HEK293 (cell line): ENCODE measurements around the gene SPATA4.

ENCODE experiments used
- CTCF ChIA-PET: fragments of 350-600 bp; formaldehyde crosslinking; extraction: SDS; loops from one replicate; lab custom pipeline; 2021; ENCODE audit warnings: antibody characterized with exemption; lab: Yijun Ruan, JAX
- POLR2A ChIA-PET: fragments of 300-600 bp; formaldehyde crosslinking; extraction: SDS; loops from one replicate; lab custom pipeline; 2020; ENCODE audit warnings: antibody characterized with exemption, inconsistent platforms; lab: Yijun Ruan, JAX
- H3K27ac ChIP-seq: fragments of 200-500 bp; sonication (Bioruptor generic); 2 replicates; pipeline ENCODE4 v1.5.1; 2014; ENCODE audit warnings: low read depth, low read length, control low read depth, inconsistent platforms; ENCODE audit errors: extremely low read depth
- H3K36me3 ChIP-seq, 2 experiments: fragments of 200-500 bp in 1 of 2; sonication (Bioruptor generic) in 1 of 2; 1 replicate in 1 of 2; 2 replicates in 1 of 2; pipeline ENCODE4 v1.5.1; 2014 to 2017; ENCODE audit warnings: inconsistent platforms in 2 of 2, low read length in 2 of 2; ENCODE audit not compliant: control insufficient read depth in 2 of 2, insufficient read depth in 1 of 2
- H3K4me1 ChIP-seq: fragments of 200-500 bp; sonication (Bioruptor generic); 2 replicates; pipeline ENCODE4 v1.5.1; 2014; ENCODE audit warnings: mild to moderate bottlenecking, low read length, inconsistent platforms; ENCODE audit not compliant: control insufficient read depth, insufficient read depth
- H3K4me3 ChIP-seq: 2 replicates; pipeline ENCODE4 v1.5.1; 2011; ENCODE audit warnings: low read depth, mild to moderate bottlenecking, control low read depth, low read length, moderate library complexity
- H3K9me3 ChIP-seq: fragments of 200-500 bp; sonication (Bioruptor generic); 2 replicates; pipeline ENCODE4 v1.5.1; 2014; ENCODE audit warnings: low read depth, low read length, inconsistent platforms; ENCODE audit not compliant: control insufficient read depth, insufficient read depth
- HOXC10 ChIP-seq: sonication (generic); formaldehyde crosslinking; IDR thresholded peaks from 2 replicates; pipeline ENCODE4 v1.8.1; 2023; ENCODE audit warnings: mild to moderate bottlenecking, missing genetic modification reagents
- KLF10 ChIP-seq: fragments of 450-650 bp; IDR thresholded peaks from 2 replicates; pipeline ENCODE4 v1.5.1; 2018; ENCODE audit warnings: missing biosample characterization, mild to moderate bottlenecking, missing genetic modification characterization
- OVOL3 ChIP-seq: fragments of 450-650 bp; formaldehyde crosslinking; IDR thresholded peaks from 2 replicates; pipeline ENCODE4 v1.5.1; 2016; ENCODE audit warnings: missing biosample characterization, missing genetic modification characterization
- SCRT1 ChIP-seq: fragments of 450-650 bp; formaldehyde crosslinking; IDR thresholded peaks from 2 replicates; pipeline ENCODE4 v1.5.1; 2016; ENCODE audit warnings: missing biosample characterization, missing genetic modification characterization, borderline replicate concordance
- ZIC2 ChIP-seq: fragments of 450-650 bp; formaldehyde crosslinking; IDR thresholded peaks from 2 replicates; pipeline ENCODE4 v1.5.1; 2016; ENCODE audit warnings: missing biosample characterization, missing genetic modification characterization
- ZNF174 ChIP-seq: fragments of 450-650 bp; formaldehyde crosslinking; IDR thresholded peaks from 2 replicates; pipeline ENCODE4 v1.5.0; 2017; ENCODE audit warnings: missing biosample characterization, mild to moderate bottlenecking, missing genetic modification characterization
- ZNF18 ChIP-seq: fragments of 450-650 bp; formaldehyde crosslinking; IDR thresholded peaks from 2 replicates; pipeline ENCODE4 v1.5.1; 2016; ENCODE audit warnings: missing biosample characterization, missing genetic modification characterization
- ZNF239 ChIP-seq: fragments of 450-650 bp; formaldehyde crosslinking; IDR thresholded peaks from 2 replicates; pipeline ENCODE4 v1.5.1; 2016; ENCODE audit warnings: missing biosample characterization, missing genetic modification characterization
- ZNF280D ChIP-seq: fragments of 450-650 bp; formaldehyde crosslinking; IDR thresholded peaks from 2 replicates; pipeline ENCODE4 v1.5.1; 2016; ENCODE audit warnings: missing biosample characterization, missing genetic modification characterization
- ZNF37A ChIP-seq: fragments of 450-650 bp; IDR thresholded peaks from 2 replicates; pipeline ENCODE4 v1.5.1; 2018; ENCODE audit warnings: missing biosample characterization, missing genetic modification characterization
- ZNF501 ChIP-seq: fragments of 450-650 bp; formaldehyde crosslinking; IDR thresholded peaks from 2 replicates; pipeline ENCODE4 v1.5.1; 2016; ENCODE audit warnings: missing biosample characterization, missing genetic modification characterization
- ZNF514 ChIP-seq: fragments of 450-650 bp; formaldehyde crosslinking; IDR thresholded peaks from 2 replicates; pipeline ENCODE4 v1.5.1; 2016; ENCODE audit warnings: missing biosample characterization, missing genetic modification characterization
- ZNF529 ChIP-seq: fragments of 450-650 bp; formaldehyde crosslinking; IDR thresholded peaks from 2 replicates; pipeline ENCODE4 v1.5.1; 2017; ENCODE audit warnings: missing genetic modification characterization, missing biosample characterization; ENCODE audit not compliant: insufficient replicate concordance
- ZNF548 ChIP-seq: fragments of 450-650 bp; formaldehyde crosslinking; IDR thresholded peaks from 2 replicates; pipeline ENCODE4 v1.5.1; 2016; ENCODE audit warnings: missing biosample characterization, missing genetic modification characterization
- ZNF654 ChIP-seq: fragments of 450-650 bp; formaldehyde crosslinking; IDR thresholded peaks from 2 replicates; pipeline ENCODE4 v1.5.1; 2016; ENCODE audit warnings: low read depth, missing biosample characterization, missing genetic modification characterization
- ZSCAN16 ChIP-seq: fragments of 450-650 bp; formaldehyde crosslinking; IDR thresholded peaks from 2 replicates; pipeline ENCODE4 v1.5.1; 2016; ENCODE audit warnings: missing biosample characterization, missing genetic modification characterization
- ZSCAN30 ChIP-seq: fragments of 450-650 bp; IDR thresholded peaks from 2 replicates; pipeline ENCODE4 v1.5.1; 2018; ENCODE audit warnings: missing biosample characterization, mild to moderate bottlenecking, missing genetic modification characterization, moderate library complexity
- TF ChIP-seq, protein P1 (sequence below): fragments of 450-650 bp; formaldehyde crosslinking; IDR thresholded peaks from 2 replicates; pipeline ENCODE4 v1.5.1; 2016; ENCODE audit warnings: missing biosample characterization, missing genetic modification characterization, borderline replicate concordance
- TF ChIP-seq, protein P2 (sequence below): fragments of 450-650 bp; formaldehyde crosslinking; IDR thresholded peaks from 2 replicates; pipeline ENCODE4 v1.5.1; 2016; ENCODE audit warnings: missing biosample characterization, missing genetic modification characterization
- TF ChIP-seq, protein P3 (sequence below): fragments of 450-650 bp; formaldehyde crosslinking; IDR thresholded peaks from 2 replicates; pipeline ENCODE4 v1.5.1; 2016; ENCODE audit warnings: missing biosample characterization, missing genetic modification characterization

Gene SPATA4

DNA sequence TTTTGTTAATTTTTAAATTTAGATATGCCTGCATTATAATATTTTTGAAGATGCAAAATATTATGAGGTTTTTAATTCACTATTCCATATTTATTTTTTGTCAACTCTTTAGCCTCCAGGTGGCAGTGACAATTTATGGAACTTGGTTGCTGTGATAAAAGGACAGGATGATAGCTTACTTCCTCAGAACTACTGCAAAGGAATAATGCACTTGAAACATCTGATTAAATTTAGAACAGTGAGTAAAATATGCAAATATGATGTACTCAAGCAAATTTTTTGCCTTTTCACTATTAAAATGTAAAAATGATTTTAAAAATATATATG is 45.1 kb downstream of the SPATA4 start:
- Histone ChIP-seq H3K27ac (no peak overlapping the region), H3K4me1 (no peaks in the 10 kb centered on the region), H3K9me3 (no peaks in the 10 kb centered on the region), H3K4me3 (no peak overlapping the region), H3K36me3 (no peaks in the 10 kb centered on the region; a peak in 1 of 3 replicates)
- POLR2A ChIA-PET: no interaction called here
- TF ChIP-seq KLF10 (tag by site-specific recombination): no peak
- peak; percentile 32 for TF ChIP-seq ZNF654
- CTCF ChIA-PET: interaction anchor here (0.7 to 2.3 kb wide), 7 partner anchors 26 to 190 kb away, joined by 3 to 21 read pairs (median 4); no protein-coding TSS in a partner anchor

DNA sequence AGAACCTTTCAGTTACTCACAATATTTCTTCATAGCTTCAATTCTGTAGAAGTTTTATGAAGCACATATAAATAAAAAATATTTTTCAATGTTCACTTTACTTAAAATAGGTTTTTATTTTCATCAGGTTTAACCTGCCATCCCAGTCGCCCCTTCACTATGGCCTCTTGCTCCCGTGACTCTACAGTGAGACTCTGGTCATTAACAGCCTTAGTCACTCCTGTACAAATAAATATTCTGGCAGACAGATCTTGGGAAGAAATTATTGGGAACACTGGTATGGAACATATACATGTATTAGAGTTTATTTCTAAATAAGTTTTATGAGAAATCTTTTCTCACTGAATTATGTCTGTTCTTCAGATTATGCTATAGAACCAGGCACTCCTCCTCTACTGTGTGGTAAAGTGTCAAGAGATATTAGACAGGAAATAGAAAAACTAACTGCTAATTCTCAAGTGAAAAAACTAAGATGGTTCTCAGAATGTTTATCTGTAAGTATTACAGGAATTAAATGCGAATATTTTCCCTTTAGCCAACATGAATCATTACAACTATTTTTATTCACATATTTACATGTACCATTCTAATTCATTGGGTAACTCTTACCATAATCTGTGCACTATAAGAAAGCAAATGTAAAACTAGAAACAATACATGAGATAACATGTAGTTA is 45.6 kb downstream of the SPATA4 start:
- Histone ChIP-seq H3K9me3 (no peaks in the 10 kb centered on the region), H3K4me3 (no peak overlapping the region), H3K4me1 (no peaks in the 10 kb centered on the region), H3K36me3 (no peaks in the 10 kb centered on the region; a peak in 1 of 3 replicates), H3K27ac (no peak overlapping the region)
- no peak for TF ChIP-seq ZNF174 (tag by site-specific recombination)
- TF ChIP-seq ZIC2: no peak
- TF ChIP-seq ZNF529 (tag by site-specific recombination): no peak
- TF ChIP-seq ZNF239 (tag by site-specific recombination): no peak
- no peak for TF ChIP-seq ZNF514 (tag by site-specific recombination)
- TF ChIP-seq ZNF501 (tag by site-specific recombination): no peak
- TF ChIP-seq, protein P1, sequence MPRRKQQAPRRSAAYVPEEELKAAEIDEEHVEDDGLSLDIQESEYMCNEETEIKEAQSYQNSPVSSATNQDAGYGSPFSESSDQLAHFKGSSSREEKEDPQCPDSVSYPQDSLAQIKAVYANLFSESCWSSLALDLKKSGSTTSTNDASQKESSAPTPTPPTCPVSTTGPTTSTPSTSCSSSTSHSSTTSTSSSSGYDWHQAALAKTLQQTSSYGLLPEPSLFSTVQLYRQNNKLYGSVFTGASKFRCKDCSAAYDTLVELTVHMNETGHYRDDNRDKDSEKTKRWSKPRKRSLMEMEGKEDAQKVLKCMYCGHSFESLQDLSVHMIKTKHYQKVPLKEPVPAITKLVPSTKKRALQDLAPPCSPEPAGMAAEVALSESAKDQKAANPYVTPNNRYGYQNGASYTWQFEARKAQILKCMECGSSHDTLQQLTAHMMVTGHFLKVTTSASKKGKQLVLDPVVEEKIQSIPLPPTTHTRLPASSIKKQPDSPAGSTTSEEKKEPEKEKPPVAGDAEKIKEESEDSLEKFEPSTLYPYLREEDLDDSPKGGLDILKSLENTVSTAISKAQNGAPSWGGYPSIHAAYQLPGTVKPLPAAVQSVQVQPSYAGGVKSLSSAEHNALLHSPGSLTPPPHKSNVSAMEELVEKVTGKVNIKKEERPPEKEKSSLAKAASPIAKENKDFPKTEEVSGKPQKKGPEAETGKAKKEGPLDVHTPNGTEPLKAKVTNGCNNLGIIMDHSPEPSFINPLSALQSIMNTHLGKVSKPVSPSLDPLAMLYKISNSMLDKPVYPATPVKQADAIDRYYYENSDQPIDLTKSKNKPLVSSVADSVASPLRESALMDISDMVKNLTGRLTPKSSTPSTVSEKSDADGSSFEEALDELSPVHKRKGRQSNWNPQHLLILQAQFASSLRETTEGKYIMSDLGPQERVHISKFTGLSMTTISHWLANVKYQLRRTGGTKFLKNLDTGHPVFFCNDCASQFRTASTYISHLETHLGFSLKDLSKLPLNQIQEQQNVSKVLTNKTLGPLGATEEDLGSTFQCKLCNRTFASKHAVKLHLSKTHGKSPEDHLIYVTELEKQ (tag by site-specific recombination): no peak
- TF ChIP-seq, protein P2, sequence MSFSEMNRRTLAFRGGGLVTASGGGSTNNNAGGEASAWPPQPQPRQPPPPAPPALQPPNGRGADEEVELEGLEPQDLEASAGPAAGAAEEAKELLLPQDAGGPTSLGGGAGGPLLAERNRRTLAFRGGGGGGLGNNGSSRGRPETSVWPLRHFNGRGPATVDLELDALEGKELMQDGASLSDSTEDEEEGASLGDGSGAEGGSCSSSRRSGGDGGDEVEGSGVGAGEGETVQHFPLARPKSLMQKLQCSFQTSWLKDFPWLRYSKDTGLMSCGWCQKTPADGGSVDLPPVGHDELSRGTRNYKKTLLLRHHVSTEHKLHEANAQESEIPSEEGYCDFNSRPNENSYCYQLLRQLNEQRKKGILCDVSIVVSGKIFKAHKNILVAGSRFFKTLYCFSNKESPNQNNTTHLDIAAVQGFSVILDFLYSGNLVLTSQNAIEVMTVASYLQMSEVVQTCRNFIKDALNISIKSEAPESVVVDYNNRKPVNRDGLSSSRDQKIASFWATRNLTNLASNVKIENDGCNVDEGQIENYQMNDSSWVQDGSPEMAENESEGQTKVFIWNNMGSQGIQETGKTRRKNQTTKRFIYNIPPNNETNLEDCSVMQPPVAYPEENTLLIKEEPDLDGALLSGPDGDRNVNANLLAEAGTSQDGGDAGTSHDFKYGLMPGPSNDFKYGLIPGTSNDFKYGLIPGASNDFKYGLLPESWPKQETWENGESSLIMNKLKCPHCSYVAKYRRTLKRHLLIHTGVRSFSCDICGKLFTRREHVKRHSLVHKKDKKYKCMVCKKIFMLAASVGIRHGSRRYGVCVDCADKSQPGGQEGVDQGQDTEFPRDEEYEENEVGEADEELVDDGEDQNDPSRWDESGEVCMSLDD (tag by site-specific recombination): no peak
- TF ChIP-seq ZSCAN30 (tag by site-specific recombination): no peak
- no peak for TF ChIP-seq ZNF548
- POLR2A ChIA-PET: no interaction called here
- CTCF ChIA-PET: interaction anchor here (0.6 to 2.3 kb wide), 7 partner anchors 16 to 191 kb away, joined by 3 to 21 read pairs (median 3); no protein-coding TSS in a partner anchor

GRCh38 chr4:176142253-176142652 is 53.1 kb downstream of the SPATA4 start:
- no peaks in the 10 kb centered on the region for H3K36me3 ChIP-seq
- no peaks in the 10 kb centered on the region for H3K4me1 ChIP-seq
- no peak overlapping the region for H3K4me3 ChIP-seq
- H3K9me3 ChIP-seq: no peaks in the 10 kb centered on the region
- CTCF ChIA-PET: no interaction called here
- POLR2A ChIA-PET: no interaction called here
- H3K27ac ChIP-seq: no peak overlapping the region
- TF ChIP-seq ZSCAN16: no peak
- TF ChIP-seq, protein P3, sequence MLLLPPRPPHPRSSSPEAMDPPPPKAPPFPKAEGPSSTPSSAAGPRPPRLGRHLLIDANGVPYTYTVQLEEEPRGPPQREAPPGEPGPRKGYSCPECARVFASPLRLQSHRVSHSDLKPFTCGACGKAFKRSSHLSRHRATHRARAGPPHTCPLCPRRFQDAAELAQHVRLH (tag by site-specific recombination): no peak
- TF ChIP-seq ZNF280D (tag by site-specific recombination): no peak
- no peak for TF ChIP-seq ZIC2
- TF ChIP-seq SCRT1 (tag by site-specific recombination): no peak
- TF ChIP-seq HOXC10 (CRISPR knock-in tag): no peak
- TF ChIP-seq ZNF18 (tag by site-specific recombination): no peak
- no peak for TF ChIP-seq OVOL3 (tag by site-specific recombination)
- no peak for TF ChIP-seq ZNF37A
